GM10266 (cell line): ENCODE measurements around the gene NTN1.

Source experiments
- DNase-seq: peaks from one replicate; pipeline ENCODE4 v3.0.0; 2012; ENCODE audit errors: extremely low spot score
- CTCF ChIP-seq: IDR thresholded peaks from 2 replicates; pipeline ENCODE4 v1.5.1; 2012; ENCODE audit warnings: mild to moderate bottlenecking, low read depth; ENCODE audit not compliant: control insufficient read depth, insufficient read depth; ENCODE audit errors: missing control alignments

NTN1 gene

GRCh38 chr17:9206741-9207332 is 185.5 kb downstream of the NTN1 start:
- DNase-seq: no peak
- TF ChIP-seq CTCF: no peak

GRCh38 chr17:9208381-9209105 is 187.2 kb downstream of the NTN1 start:
- no peak for TF ChIP-seq CTCF
- no peak for DNase-seq

GRCh38 chr17:9209347-9209746 is 188.0 kb downstream of the NTN1 start:
- TF ChIP-seq CTCF: no peak
- DNase-seq: no peak

GRCh38 chr17:9209781-9210370 is 188.6 kb downstream of the NTN1 start:
- no peak for DNase-seq
- TF ChIP-seq CTCF: no peak

GRCh38 chr17:9211133-9211765 is 189.9 kb downstream of the NTN1 start:
- no peak for DNase-seq
- TF ChIP-seq CTCF: no peak

GRCh38 chr17:9212376-9213302 is 191.3 kb downstream of the NTN1 start:
- no peak for DNase-seq
- no peak for TF ChIP-seq CTCF
